CD4-positive, alpha-beta T cell treated with Interleukin-1 beta for 1 hour (primary cell): ENCODE data around the gene SHE.
"Not testable (repeated sequence)": the region's sequence is repeated elsewhere in the genome, so short reads cannot be mapped to it uniquely, and the experiment has no call there.

Source experiments
- DNase-seq, 2 donors: peaks; one replicate each; pipeline ENCODE4 v3.0.0-alpha.2; 2020 to 2022

SHE gene

GRCh38 chr1:154512760-154513159, 10.5 kb upstream of the SHE start:
- DNase-seq, result no peak

DNA sequence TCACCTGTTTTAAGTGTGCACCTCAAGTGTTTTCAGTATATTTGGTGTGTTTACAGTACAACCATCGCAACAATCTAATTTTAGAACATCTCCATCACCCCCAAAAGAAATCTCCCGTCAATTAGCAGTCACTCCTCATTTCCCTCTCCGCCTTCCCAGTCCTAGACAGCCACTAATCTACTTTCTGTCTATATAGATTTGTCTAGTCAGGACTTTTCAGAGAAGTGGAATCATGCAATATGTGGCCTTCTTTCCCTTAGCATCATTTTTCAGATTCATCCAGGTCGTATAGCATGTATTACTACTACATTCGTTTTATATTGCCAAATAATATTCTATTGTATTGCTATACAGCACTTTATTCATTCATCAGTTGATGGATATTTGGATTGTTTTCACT, 1.7 kb upstream of the SHE start:
- no peak for DNase-seq

DNA sequence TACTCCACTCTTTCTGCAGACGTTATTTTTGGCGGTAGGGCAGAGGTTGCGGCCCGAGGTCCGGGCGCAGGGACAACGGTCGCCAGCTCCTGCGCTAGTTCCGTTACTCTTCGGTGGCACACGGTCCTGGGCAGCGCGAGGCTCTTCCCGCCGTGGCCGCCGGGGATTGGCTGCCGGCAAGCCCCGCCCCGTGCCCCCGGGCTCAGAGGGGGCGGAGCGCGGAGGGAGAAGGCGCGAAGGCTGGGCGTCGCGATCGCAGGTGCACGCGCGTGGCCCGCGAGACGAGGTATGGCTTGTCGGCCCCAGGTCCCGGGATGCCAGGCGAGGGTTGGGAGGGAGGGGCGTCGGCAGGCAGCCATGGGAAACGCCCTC, 518 bp upstream of the SHE start:
- no peak for DNase-seq

DNA sequence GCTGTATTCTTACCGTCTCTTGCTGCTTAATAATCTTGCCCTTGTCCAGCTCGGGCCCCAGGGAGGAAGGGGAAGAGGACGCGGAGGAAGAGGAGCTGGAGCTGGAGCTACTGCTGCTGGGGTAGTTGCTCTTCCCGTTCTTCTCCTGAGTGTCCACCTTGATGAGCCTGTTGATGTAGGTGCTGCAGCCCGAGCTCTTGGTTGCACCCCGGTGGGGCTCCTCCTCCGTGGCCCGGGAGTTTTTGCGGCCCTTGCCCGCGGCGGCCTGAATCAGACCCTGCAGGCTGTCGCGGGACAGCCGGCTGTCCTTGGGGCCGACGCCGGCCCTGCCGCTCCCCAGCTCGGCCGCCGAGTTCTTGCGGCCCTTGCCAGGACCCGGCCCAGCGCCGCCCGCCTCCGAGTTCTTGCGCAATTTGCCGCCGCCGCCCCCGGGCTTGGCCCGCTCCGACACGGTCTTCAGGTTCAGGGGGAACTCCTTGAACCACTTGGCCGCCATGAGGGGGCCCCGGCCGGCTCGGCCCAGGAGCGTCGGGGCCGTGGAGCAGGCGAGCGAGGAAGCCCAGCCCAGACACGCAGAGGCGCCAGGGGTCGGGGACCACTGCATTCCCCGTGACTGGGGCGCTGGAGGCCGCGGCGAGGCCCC, 668 bp downstream of the SHE start:
- DNase-seq, result no peak

DNA sequence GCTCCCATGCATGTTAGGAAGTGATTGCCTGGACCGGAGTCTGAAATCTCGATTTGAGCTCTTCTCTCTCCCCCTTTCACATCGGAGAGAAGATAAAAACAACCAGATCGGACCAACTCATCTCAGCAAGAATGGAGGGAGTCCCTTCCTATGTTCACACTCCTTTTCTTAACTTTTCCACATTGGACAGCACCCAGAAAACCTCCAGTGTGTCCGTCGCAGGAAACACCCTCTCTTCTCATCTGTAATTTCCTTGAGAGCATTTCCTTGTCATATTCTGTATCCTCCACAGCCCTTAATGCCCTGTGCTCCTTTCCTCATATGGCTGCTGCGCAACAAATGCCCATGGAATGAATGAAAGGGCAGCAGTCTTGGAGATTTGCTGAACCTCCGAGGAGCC, 1.7 kb downstream of the SHE start:
- no peak for DNase-seq

GRCh38 chr1:154499446-154499845, 2.8 kb downstream of the SHE start:
- DNase-seq, result no peak

GRCh38 chr1:154497026-154497806, 5.0 kb downstream of the SHE start:
- no peak for DNase-seq

GRCh38 chr1:154496383-154496782, 5.8 kb downstream of the SHE start:
- DNase-seq, result no peak

DNA sequence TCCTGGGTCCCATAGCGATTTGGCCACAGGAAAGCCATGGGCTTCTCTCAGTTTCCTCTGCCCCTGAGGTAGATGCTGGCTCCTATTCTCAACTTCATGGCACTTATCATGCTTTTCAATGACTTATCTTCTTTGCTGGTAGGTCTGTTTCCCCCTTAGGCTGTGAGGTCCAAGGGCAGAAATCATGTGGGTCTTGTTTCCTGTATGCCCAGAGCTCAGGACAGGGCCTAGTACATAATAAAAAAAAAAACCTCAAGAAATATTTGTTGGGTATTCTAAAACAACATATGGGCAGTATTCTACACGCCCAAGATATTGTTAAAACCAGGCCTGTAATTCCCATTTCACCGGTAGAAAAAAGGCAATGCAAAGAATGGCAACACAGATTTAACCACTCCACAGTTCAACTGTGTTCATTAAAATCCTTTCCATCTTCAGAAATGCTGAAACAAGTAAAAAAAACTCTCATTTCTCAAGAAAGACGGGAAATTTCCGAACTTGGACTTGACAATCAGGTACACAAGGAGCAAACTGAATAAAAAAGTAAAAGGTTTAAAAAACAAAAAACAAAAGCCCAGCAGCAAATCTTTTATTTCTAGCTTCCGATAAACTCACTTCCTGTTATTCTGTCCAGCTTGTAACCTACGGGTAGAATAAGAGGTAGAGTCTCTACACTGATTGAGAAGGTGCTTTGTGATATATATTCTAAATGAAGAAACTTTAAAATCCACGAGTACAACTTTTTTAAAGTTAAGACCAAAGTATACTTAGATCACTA, 6.5 kb downstream of the SHE start:
- no peak for DNase-seq

GRCh38 chr1:154493276-154493675, 8.9 kb downstream of the SHE start:
- peak; percentile 24 to 46 for DNase-seq

DNA sequence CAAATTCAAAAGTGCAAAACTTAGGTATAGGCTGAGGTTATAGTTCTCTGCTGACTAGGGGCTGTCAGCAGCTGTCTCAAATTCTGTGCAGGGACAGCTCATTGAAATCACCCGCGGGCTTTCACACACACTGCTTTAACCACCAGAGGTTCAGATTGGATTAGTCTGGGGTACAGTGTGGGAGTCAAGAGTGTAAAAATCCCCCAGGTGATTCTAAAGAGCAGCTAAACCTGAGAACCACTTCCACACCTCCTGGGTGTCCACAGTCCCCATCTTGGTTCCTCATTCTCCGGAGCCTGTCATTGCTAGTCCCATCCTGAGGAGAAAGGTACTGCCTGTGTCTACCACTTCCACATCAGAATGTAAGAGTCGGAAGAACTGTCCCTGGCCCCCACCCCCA, 10.1 kb downstream of the SHE start:
- no peak for DNase-seq

GRCh38 chr1:154490317-154490716, 11.9 kb downstream of the SHE start:
- no peak for DNase-seq

DNA sequence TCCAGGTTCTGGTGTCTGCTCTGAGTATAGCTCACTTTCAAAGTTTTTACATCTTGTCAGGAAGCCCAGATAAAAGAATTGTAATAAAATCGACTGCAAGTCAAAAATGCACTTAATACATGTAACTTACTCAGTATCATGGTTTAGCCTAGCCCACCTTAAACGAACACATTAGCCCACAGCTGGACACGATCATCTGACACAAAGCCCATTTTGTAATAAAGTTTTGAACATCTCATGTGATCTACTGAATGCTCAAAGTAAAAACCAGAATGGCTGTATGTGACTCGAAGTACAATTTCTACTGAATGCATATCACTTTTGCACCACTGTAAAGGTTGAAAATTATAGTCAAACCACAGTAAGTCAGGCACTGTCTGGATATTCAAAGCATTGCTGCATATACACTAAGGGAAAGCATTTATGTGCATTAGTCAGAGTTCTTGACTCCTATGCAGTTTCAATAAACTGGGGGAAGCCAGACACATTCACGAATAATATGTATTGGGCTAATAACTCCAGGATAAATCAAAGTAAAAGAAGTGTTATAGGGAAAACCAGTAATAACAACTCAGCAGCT, 12.4 kb downstream of the SHE start:
- DNase-seq, result no peak

DNA sequence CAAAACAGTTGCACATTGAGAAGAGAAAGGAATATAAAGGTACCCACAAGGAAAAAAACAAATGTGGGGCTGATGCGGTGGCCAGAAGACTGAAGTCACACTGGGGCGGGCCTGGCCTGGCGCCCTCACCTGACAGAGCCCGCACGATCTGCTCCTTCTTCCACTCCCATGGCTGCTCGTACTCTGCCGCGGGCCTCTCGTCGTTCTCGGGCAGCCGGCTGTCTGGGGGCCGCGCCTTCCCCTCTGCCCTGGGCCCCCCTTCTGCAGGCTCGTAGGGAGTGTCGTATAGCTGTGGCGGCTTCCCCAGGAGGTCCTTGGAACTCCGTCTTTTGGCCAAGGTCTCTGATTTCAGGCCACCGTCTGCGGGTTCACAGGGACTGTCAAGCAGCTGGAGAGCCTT, 13.3 kb downstream of the SHE start:
- DNase-seq, result no peak

- not testable (repeated sequence) for DNase-seq
Measured at GRCh38 chr1:154486756-154487155, 15.5 kb downstream of the SHE start.

- no peak for DNase-seq
Measured at GRCh38 chr1:154485910-154486496, 16.2 kb downstream of the SHE start.

GRCh38 chr1:154485106-154485505, 17.1 kb downstream of the SHE start:
- no peak for DNase-seq

GRCh38 chr1:154483941-154484803, 18.0 kb downstream of the SHE start:
- DNase-seq, result no peak

GRCh38 chr1:154481053-154481452, 21.2 kb downstream of the SHE start:
- no peak for DNase-seq

DNA sequence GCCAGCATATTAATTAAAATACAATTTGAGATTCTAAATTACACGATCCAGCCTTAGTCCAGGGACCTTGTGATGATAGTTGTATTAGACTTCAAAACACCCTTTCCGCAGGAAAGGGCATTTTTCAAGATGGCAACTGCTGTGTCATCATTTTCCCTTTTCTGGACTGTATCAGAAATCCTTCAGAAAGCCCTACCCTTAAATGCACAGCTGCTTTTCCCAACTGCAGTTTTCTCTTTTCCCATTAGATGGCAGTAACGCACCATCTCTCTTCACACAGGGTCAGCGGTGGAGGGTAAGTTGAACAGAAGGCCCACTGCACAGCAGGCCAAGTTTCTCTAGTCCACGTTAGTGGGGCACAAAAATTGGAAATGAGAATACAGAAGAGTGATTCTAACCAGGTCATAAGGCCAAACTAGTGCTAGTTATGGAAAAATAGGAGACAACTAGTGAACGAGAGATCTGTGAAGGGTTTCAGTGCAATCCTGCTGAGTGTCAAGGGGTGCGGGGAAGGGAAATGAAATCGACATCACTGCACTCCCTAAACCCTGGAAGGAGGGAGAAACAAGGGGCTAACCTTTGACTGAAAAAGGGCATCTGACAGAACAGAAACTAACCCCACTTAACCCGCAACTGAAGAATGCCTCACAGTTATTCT, 22.3 kb downstream of the SHE start:
- DNase-seq, result peak; percentile 61 to 82

DNA sequence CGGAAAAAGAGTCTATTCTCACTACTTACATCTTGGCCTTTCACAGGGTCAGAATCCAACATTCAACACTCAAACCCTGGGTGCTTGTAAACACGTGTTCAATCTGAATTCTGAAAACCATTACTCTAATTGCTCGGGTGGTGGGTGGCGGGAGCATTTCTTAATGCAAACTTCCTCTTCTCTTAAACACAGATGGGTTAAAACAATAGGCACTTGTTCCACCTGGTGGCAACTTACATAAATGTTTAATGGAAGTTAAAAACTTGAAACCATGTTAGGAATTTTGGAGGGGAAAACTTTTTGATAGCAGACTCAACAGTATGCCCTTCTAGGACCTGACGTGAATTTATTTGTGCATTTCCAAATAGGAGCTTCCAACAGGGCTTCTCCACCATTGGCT, 23.6 kb downstream of the SHE start:
- peak in 1 of 2 donors; percentile 27 for DNase-seq

GRCh38 chr1:154478013-154478412, 24.2 kb downstream of the SHE start:
- no peak for DNase-seq
